Stomach (tissue), 9 donors: ENCODE results near the gene CLEC4F. TPM values are rescaled to one million over a fixed set of nuclear protein-coding genes. Genes with fewer than 3 reads are reported as not detected.

Experiments used
- DNase-seq, 2 donors: peaks; one replicate each; pipeline versions ENCODE4 v3.0.0 to v3.0.0-alpha.2; 2013 to 2019
- H3K27ac ChIP-seq, 5 donors: fragments of 200-600 bp in 4 of 5; sonication (generic) in 4 of 5; one replicate each; pipeline ENCODE4 v1.5.1; 2013 to 2019; ENCODE audit warnings: mild to moderate bottlenecking in 1 of 5, moderate library complexity in 1 of 5
- H3K27me3 ChIP-seq, 3 donors: fragments of 200-600 bp; sonication (generic); one replicate each; pipeline ENCODE4 v1.5.1; 2017 to 2019; ENCODE audit warnings: mixed run types in 1 of 3
- H3K36me3 ChIP-seq, 4 donors: fragments of 200-600 bp; sonication (generic); 1 replicate in 3 of 4; 2 replicates in 1 of 4; pipeline ENCODE4 v1.5.1; 2016 to 2019
- H3K4me1 ChIP-seq, 4 donors: fragments of 200-600 bp; sonication (generic); one replicate each; pipeline ENCODE4 v1.5.1; 2016 to 2019
- H3K4me3 ChIP-seq, 4 donors: fragments of 200-600 bp; sonication (generic) in 3 of 4; one replicate each; pipeline ENCODE4 v1.5.1; 2016 to 2019; ENCODE audit warnings: mild to moderate bottlenecking in 1 of 4
- H3K9me3 ChIP-seq, 4 donors: fragments of 200-600 bp; sonication (generic); one replicate each; pipeline ENCODE4 v1.5.1; 2016 to 2019
- CTCF ChIP-seq, 7 experiments: fragments of 450-650 bp in 4 of 7; fragments of 200-600 bp in 3 of 7; sonication (generic) in 3 of 7; IDR thresholded peaks; one replicate each; pipeline ENCODE4 v1.5.1; 2016 to 2019; ENCODE audit warnings: antibody characterized with exemption in 7 of 7, control low read depth in 2 of 7, mild to moderate bottlenecking in 1 of 7
- EP300 ChIP-seq: sonication (generic); formaldehyde crosslinking; IDR thresholded peaks from one replicate; pipeline ENCODE4 v1.6.1; 2017; ENCODE audit warnings: antibody characterized with exemption
- POLR2A ChIP-seq, 4 donors: fragments of 450-650 bp; IDR thresholded peaks; one replicate each; pipeline ENCODE4 v1.6.1; 2016; ENCODE audit warnings: antibody characterized with exemption in 4 of 4, control low read depth in 2 of 4, mild to moderate bottlenecking in 1 of 4, moderate library complexity in 1 of 4
- POLR2AphosphoS5 ChIP-seq, 3 donors: sonication (generic); formaldehyde crosslinking; IDR thresholded peaks; one replicate each; pipeline ENCODE4 v1.6.1; 2016; ENCODE audit warnings: antibody characterized with exemption in 3 of 3
- WGBS, 5 donors: extraction: QIAGEN DNeasy Blood & Tissue Kit in 3 of 5; methylation state at CpG; one replicate each; pipeline versions ENCODE4 v1.1.5 to v1.1.7; 2013 to 2018; 5-methylcytosine and 5-hydroxymethylcytosine counted together
- intact Hi-C: fragments of 100-400 bp; cut with DNase I; formaldehyde crosslinking; loops from one replicate; pipeline ENCODE4 v1.15.1; 2023; ENCODE audit warnings: low total_unique reads
- polyA plus RNA-seq, 3 donors: library from polyadenylated mRNA; stranded (reverse); fragments of 200-250 nt; gene quantifications; one replicate each; pipeline ENCODE4 v1.2.3, GENCODE V29; 2013
- total RNA-seq, 5 donors: library from RNA; depleted of rRNA; stranded (reverse); fragments of >200 nt; gene quantifications; one replicate each; pipeline versions ENCODE4 v1.1.0 to v1.2.3, GENCODE V29; 2014 to 2016
- donor health status: healthy with polysubstance abuse.
- donor health status: Bipolar disorder and iron deficiency.
- donor health status: healthy.

The CLEC4F gene
- total and polyA plus RNA-seq, 8 donors = 0.13 to 0.37 TPM; not detected in 6

GRCh38 chr2:70784320-70784719 is 36.1 kb downstream of the CLEC4F start:
- 72 to 88% (median 77%) methylated on average over 2 of the region's 2 CpGs for WGBS, 5 donors
- no peak overlapping the region for H3K27ac ChIP-seq
- no peaks in the 10 kb centered on the region for H3K9me3 ChIP-seq
- intact Hi-C loops = no loop called here
- H3K27me3 ChIP-seq = peaks cover 0 to 53% (median 17%) of the 10 kb centered on the region in 3 donors
- TF ChIP-seq CTCF (IDR thresholded peaks at IDR 0.05) = no peak
- no peak for TF ChIP-seq POLR2A (IDR thresholded peaks at IDR 0.05)
- TF ChIP-seq POLR2AphosphoS5 (IDR thresholded peaks at IDR 0.05) = no peak
- TF ChIP-seq EP300 = no peak
- DNase-seq = no peak
- no peak overlapping the region for H3K4me3 ChIP-seq
- peaks cover 0 to 1% (median under 1%) of the 10 kb centered on the region in 4 donors for H3K4me1 ChIP-seq
- H3K36me3 ChIP-seq = no peaks in the 10 kb centered on the region

GRCh38 chr2:70779911-70780545 is 40.4 kb downstream of the CLEC4F start:
- Histone ChIP-seq H3K36me3 (no peaks in the 10 kb centered on the region), H3K4me3 (no peak overlapping the region), H3K9me3 (no peaks in the 10 kb centered on the region), H3K4me1 (no peaks in the 10 kb centered on the region), H3K27ac (no peak overlapping the region), H3K27me3 (peaks cover 0 to 36% (median 18%) of the 10 kb centered on the region in 3 donors)
- DNase-seq = no peak
- 68 to 75% (median 75%) methylated on average over 8 of the region's 8 CpGs for WGBS, 5 donors
- intact Hi-C loops = no loop called here
- TF ChIP-seq CTCF (IDR thresholded peaks at IDR 0.05) (no peak), EP300 (no peak), POLR2AphosphoS5 (IDR thresholded peaks at IDR 0.05) (no peak), POLR2A (IDR thresholded peaks at IDR 0.05) (no peak)

- Histone ChIP-seq H3K27me3 (peaks cover 0 to 41% (median 18%) of the 10 kb centered on the region in 3 donors), H3K27ac (no peak overlapping the region), H3K36me3 (no peaks in the 10 kb centered on the region), H3K9me3 (no peaks in the 10 kb centered on the region), H3K4me1 (no peaks in the 10 kb centered on the region), H3K4me3 (no peak overlapping the region)
- intact Hi-C loops = no loop called here
- 61 to 76% (median 68%) methylated on average over 3 of the region's 3 CpGs for WGBS, 5 donors
- no peak for DNase-seq
- TF ChIP-seq POLR2A (IDR thresholded peaks at IDR 0.05) = no peak
- no peak for TF ChIP-seq EP300
- TF ChIP-seq POLR2AphosphoS5 (IDR thresholded peaks at IDR 0.05) = no peak
- no peak for TF ChIP-seq CTCF (IDR thresholded peaks at IDR 0.05)
Measured at GRCh38 chr2:70779491-70779890, 40.9 kb downstream of the CLEC4F start.

- Histone ChIP-seq H3K36me3 (no peaks in the 10 kb centered on the region), H3K4me1 (no peaks in the 10 kb centered on the region), H3K4me3 (no peak overlapping the region), H3K9me3 (no peaks in the 10 kb centered on the region), H3K27ac (no peak overlapping the region), H3K27me3 (peaks cover 0 to 49% (median 18%) of the 10 kb centered on the region in 3 donors)
- intact Hi-C loops = no loop called here
- TF ChIP-seq POLR2A (IDR thresholded peaks at IDR 0.05) (no peak), EP300 (no peak), POLR2AphosphoS5 (IDR thresholded peaks at IDR 0.05) (no peak), CTCF (IDR thresholded peaks at IDR 0.05) (no peak)
- WGBS, 5 donors = 25 to 39% (median 36%) methylated on average over 1 of the region's 1 CpG
- DNase-seq = no peak
Measured at GRCh38 chr2:70778676-70779075, 41.7 kb downstream of the CLEC4F start.
